Neural progenitor cell (in vitro differentiated cells): ENCODE data around the gene CALHM2.

Experiments
- CTCF ChIP-seq: fragments of 200-600 bp; sonication (generic); IDR thresholded peaks from 2 replicates; pipeline ENCODE4 v1.5.1; 2017; ENCODE audit warnings: antibody characterized with exemption, mild to moderate bottlenecking
- EZH2 ChIP-seq: fragments of 200-600 bp; sonication (generic); IDR thresholded peaks from 2 replicates; pipeline ENCODE4 v1.6.1; 2017; ENCODE audit warnings: antibody characterized with exemption, mild to moderate bottlenecking, moderate library complexity
- EZH2phosphoT487 ChIP-seq: fragments of 200-600 bp; sonication (generic); IDR thresholded peaks from 2 replicates; pipeline ENCODE4 v1.6.1; 2017; ENCODE audit warnings: antibody characterized with exemption

- TF ChIP-seq EZH2 (no peak), CTCF (no peak), EZH2phosphoT487 (no peak)
Measured at GRCh38 chr10:103487410-103487708, 35.2 kb upstream of the CALHM2 start.
